ENCODE data around the gene KCTD17. TPM values are rescaled to one million over a fixed set of nuclear protein-coding genes. Genes with fewer than 3 reads are reported as not detected.

KCTD17 gene
- total and polyA plus RNA-seq, 10 donors = 10.7 to 27.5 (median 17.3) TPM

- no peak overlapping the region for H3K4me3 ChIP-seq
- H3K4me1 ChIP-seq = peaks cover 4 to 40% (median 27%) of the 10 kb centered on the region in 6 donors
- no peak for DNase-seq
- H3K27me3 ChIP-seq (replicated peaks in 1 of 7) = peaks cover 0 to 23% (median 0%) of the 10 kb centered on the region in 7 donors
- no peak overlapping the region for H3K27ac ChIP-seq
- peaks cover 0 to 58% (median 28%) of the 10 kb centered on the region in 6 donors for H3K36me3 ChIP-seq
- intact Hi-C loops (cut with DNase I; ENCODE audit: low total_unique reads) = no loop called here
- TF ChIP-seq POLR2A (IDR thresholded peaks at IDR 0.05) = no peak
- no peak for TF ChIP-seq POLR2AphosphoS5 (IDR thresholded peaks at IDR 0.05)
- TF ChIP-seq CTCF (IDR thresholded peaks at IDR 0.05 in 8 of 11, conservative IDR thresholded peaks at IDR 0.05 in 3 of 11) = no peak
- 63 to 87% (median 82%) methylated on average over 3 to 8 of the region's 8 CpGs for WGBS, 5 donors
- no peaks in the 10 kb centered on the region for H3K9me3 ChIP-seq
These were observed 2.5 kb downstream of the KCTD17 start for GRCh38 chr22:37054056-37054395.

GRCh38 chr22:37054600-37055365 is 3.2 kb downstream of the KCTD17 start:
- peaks cover 0 to 66% (median 31%) of the 10 kb centered on the region in 6 donors for H3K36me3 ChIP-seq
- peaks cover 0 to 23% (median 0%) of the 10 kb centered on the region in 7 donors for H3K27me3 ChIP-seq (replicated peaks in 1 of 7)
- no peaks in the 10 kb centered on the region for H3K9me3 ChIP-seq
- no peak overlapping the region for H3K4me3 ChIP-seq
- intact Hi-C loops (cut with DNase I; ENCODE audit: low total_unique reads) = no loop called here
- TF ChIP-seq POLR2AphosphoS5 (IDR thresholded peaks at IDR 0.05) (no peak), POLR2A (IDR thresholded peaks at IDR 0.05) (no peak), CTCF (IDR thresholded peaks at IDR 0.05 in 8 of 11, conservative IDR thresholded peaks at IDR 0.05 in 3 of 11) (no peak)
- peaks cover 4 to 40% (median 27%) of the 10 kb centered on the region in 6 donors for H3K4me1 ChIP-seq
- no peak for DNase-seq
- 88 to 97% (median 94%) methylated on average over 18 to 20 of the region's 20 CpGs for WGBS, 5 donors
- H3K27ac ChIP-seq = no peak overlapping the region

GRCh38 chr22:37056246-37056645 is 4.7 kb downstream of the KCTD17 start:
- peaks cover 4 to 27% (median 19%) of the 10 kb centered on the region in 6 donors for H3K4me1 ChIP-seq
- peaks cover 0 to 14% (median 0%) of the 10 kb centered on the region in 7 donors for H3K27me3 ChIP-seq (replicated peaks in 1 of 7)
- no peak overlapping the region for H3K4me3 ChIP-seq
- intact Hi-C loops (cut with DNase I; ENCODE audit: low total_unique reads) = no loop called here
- no peak overlapping the region for H3K27ac ChIP-seq
- H3K9me3 ChIP-seq = no peaks in the 10 kb centered on the region
- peaks cover 0 to 80% (median 33%) of the 10 kb centered on the region in 6 donors for H3K36me3 ChIP-seq
- no peak for TF ChIP-seq POLR2AphosphoS5 (IDR thresholded peaks at IDR 0.05)
- TF ChIP-seq CTCF (IDR thresholded peaks at IDR 0.05 in 8 of 11, conservative IDR thresholded peaks at IDR 0.05 in 3 of 11) = no peak
- no peak for TF ChIP-seq POLR2A (IDR thresholded peaks at IDR 0.05)
- DNase-seq = no peak
- WGBS, 5 donors = 95 to 98% (median 97%) methylated on average over 13 of the region's 13 CpGs

GRCh38 chr22:37057226-37057625 is 5.7 kb downstream of the KCTD17 start:
- TF ChIP-seq POLR2A (IDR thresholded peaks at IDR 0.05) = no peak
- no peak for TF ChIP-seq POLR2AphosphoS5 (IDR thresholded peaks at IDR 0.05)
- no peak for TF ChIP-seq CTCF (IDR thresholded peaks at IDR 0.05 in 8 of 11, conservative IDR thresholded peaks at IDR 0.05 in 3 of 11)
- H3K4me1 ChIP-seq = peaks cover under 1 to 17% (median 11%) of the 10 kb centered on the region in 6 donors
- WGBS, 5 donors = 74 to 99% (median 85%) methylated on average over 7 to 9 of the region's 9 CpGs
- DNase-seq = no peak
- peaks cover 0 to 4% (median 0%) of the 10 kb centered on the region in 7 donors for H3K27me3 ChIP-seq (replicated peaks in 1 of 7)
- H3K9me3 ChIP-seq = no peaks in the 10 kb centered on the region
- H3K4me3 ChIP-seq = no peak overlapping the region
- H3K27ac ChIP-seq = no peak overlapping the region
- intact Hi-C loops (cut with DNase I; ENCODE audit: low total_unique reads) = no loop called here
- H3K36me3 ChIP-seq = peaks cover 0 to 89% (median 33%) of the 10 kb centered on the region in 6 donors
